GM21723 (cell line): ENCODE data around the gene AAK1.
A peak's percentile ranks its signal among the peaks of the same experiment; 100 is the strongest.

Source experiments
- ATAC-seq: cut with Tn5 transposase; IDR thresholded peaks from one replicate; pipeline ENCODE4 v1.9.1; 2021; ENCODE audit warnings: mild to moderate bottlenecking, moderate library complexity; ENCODE audit not compliant: unreplicated experiment

Gene AAK1

DNA sequence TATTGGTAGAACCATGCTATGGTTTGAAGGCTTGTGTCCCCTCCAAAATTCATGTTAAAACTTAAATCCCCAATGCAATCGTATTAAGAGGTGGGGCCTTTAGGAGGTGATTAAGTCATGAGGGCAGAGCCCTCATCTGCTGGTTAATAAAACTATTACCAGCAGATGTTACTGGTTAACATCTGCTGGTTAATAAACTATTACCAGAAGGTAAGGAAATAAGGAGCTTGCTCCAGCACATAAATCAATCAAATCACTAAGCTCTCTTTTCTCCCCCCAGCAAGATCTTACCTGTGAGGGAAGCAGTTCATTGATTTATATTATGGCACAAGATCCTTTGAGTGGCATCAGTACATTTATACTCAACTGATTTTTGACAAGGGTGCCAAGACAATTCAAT, 96.9 kb downstream of the AAK1 start:
- ATAC-seq = no peak

DNA sequence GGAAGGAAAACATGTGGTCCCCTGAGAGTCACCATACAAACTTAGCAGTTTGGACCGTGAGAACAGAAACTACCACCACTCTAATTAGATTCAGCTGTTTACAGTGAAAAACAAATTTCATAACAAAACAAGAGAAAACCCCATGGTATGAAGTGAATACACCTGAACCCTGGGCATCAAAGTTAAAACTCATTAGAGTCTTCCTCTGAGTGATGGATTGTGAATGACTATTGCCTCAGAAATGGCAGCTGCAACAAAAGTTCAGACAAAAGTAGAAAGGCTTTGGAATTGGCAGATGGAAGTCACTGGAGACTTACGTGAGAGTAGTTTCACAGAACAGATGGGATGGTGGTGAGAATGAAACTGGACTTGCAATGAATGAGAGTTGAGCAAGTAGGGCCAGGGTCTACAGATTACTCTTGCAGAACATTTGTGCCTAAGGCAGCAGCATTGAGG, 98.0 kb downstream of the AAK1 start:
- peak; percentile 49 for ATAC-seq

DNA sequence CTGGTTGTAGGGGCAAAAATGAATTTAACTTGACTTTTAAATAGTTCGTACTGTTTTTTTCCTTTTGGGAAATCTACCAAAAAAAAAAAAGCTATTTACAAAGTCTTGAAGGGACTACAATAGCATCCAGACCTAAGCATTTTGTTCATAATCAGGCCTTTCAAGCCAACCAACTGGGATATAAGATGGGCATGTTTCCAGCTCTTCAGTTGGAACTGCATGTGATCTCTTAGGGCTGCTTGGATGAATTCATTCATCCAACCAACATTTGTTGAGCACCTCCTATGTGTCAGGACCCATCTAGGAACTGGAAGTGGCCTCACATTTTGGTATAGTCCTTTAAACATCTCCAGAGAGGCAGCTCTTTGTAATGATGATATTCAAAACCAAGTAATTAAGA, 98.6 kb downstream of the AAK1 start:
- ATAC-seq = no peak

DNA sequence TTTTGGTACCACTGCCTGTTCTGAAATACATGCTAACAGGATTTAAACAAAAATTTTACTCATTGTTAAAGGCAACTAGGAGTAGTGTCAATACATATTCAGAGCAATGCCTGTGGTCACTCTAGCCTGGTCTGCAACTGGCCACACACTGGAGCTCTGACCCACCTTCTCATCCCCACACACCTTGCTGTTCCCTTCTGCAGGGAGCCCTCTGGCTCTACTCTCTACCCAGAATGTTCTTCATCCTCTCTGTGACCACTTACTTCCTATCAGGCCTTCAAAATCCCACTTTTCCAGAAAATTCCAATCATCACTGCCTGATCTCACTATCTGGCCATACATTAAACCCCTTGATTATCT, 104.0 kb downstream of the AAK1 start:
- no peak for ATAC-seq

DNA sequence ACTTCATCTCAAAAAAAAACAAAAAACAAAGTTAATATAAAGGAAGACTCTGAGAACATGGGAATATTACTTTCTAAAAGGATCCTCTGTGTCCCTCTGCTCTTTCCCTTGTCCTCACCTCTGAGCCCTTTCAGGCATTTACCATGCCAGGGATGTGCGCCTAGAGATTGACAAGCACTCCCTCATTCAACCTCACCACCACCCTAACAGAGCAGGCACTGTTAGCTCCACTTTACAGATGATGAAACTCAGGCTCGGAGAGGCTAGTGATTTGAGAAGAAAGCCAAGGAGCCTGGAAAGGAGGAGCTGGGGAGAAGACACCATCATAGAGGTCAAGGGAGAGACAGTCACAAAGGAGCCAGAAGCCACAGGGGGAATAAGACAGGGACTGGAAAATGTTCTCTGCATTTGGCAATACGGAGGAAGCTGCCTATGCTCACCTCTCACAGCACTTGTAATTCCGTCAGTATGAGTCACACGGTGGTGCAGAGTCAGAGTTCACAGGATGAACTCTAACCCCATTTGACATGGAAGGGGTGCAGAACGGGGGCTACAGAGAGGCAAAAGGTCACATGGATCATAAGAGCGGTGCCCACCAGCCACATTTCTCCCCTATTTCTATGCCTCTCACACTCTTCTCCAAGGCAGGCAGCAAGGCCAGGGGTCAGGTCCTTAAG, 104.5 kb downstream of the AAK1 start:
- no peak for ATAC-seq

DNA sequence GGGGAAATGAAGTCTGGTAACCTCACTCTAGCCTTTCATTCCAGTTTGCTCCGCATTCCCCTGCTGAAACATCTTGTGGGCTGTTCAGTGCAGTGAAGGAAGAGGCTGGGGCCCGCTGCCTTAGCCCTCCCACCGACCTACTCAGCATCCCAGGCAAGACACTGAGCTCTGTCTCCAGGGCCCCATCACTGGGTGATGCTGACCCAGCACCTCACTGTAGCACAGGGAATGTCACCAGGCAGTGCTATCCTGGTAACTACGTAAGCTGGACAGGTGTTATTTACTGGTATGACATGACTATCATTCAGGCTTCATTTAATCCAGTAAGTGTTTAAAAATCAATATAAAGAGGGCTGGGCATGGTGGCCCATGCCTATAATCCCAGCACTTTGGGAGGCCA, 105.3 kb downstream of the AAK1 start:
- ATAC-seq = no peak

DNA sequence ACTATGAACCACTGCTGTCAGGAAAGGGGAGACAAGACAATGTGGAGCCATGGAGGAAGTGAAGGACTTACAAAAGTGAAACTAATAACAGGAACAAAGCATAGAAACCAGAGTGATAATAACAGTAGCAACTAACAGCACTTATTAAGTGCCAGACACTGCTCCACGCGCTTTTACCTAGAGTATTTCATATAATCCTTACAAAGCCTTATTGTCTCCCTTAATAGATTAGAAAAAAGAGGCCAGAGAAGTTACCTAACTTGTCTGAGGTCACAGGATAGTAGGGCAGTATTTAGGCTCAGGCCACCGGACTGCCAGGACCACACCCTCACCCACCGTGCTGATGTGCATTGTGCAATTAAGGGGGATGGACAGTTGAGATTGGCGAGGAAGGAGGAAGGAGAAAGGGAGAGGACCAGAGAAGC, 107.7 kb downstream of the AAK1 start:
- no peak for ATAC-seq

DNA sequence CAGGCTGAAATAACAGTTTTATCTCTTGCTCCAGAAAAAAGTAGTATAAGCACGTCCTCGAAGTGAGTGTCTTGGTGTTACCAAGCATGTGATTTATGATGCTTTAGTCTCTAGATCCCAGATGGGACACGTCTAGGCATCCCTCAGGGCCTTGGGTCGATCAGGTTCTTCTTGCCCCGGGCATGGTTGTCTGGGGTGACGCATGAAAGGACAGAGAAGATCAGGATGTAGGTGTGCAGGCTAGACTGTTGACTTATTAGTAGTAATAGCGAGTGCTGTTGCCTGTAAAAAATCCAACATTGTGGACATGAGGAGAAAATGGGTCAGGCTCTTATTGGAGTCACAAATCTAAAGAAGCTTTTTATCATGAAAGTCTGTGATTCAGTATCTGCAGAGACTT, 112.4 kb downstream of the AAK1 start:
- no peak for ATAC-seq

DNA sequence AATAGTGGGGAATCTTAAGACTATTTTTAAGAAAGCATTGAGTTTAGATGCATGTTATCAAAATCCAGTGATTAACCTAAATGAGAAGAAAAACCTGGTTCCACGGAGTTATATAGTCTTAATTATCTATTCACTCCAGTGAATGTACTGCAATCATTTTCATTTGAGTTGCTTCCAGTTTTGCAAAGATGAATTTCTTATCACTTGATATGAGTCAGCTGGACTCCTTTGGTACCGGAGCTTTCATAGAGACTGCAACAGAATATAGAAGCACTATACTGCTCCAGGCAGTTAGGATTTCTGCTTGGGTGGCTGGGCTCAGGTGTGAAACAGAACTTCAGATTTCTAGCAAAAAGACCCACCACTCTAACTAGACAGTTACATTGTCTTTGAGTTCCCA, 114.1 kb downstream of the AAK1 start:
- ATAC-seq = no peak

DNA sequence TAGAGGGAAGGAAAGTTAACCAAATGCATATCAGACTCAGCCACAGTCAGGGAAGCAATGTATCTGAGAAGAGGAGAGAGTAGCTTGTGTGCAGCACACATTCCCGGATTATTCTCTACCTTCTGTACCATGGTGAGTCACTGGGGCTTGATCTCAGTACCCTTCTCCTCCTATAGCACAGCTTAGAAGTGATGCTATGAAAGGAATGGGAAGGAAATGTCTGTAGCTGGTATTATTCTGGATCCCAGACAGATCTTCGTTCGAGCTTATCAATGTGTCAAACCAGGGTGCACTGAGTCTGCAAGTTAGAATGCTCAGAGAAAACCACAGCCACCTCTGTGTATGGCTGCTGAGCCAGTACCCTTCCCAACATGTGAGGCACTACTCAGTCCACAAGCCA, 118.3 kb downstream of the AAK1 start:
- ATAC-seq = no peak

DNA sequence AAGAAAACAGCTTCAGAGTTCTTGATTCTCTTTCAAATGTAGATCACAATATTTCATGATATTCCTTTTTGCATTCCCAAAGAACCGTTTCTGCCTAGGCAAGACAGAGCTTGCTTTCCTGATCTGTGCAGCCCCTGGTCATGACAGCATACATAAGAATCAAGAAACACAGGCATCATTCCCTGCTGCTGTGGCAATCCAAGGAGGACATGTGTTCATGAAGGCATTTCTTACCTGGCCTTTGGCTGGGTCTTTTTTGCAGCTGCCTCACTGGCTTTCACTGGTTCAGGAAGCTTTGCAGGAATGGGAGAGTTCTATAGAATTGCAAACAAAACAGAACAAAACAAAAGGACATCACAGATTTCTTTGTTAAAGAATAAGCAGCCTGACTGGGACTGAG, 118.7 kb downstream of the AAK1 start:
- no peak for ATAC-seq

DNA sequence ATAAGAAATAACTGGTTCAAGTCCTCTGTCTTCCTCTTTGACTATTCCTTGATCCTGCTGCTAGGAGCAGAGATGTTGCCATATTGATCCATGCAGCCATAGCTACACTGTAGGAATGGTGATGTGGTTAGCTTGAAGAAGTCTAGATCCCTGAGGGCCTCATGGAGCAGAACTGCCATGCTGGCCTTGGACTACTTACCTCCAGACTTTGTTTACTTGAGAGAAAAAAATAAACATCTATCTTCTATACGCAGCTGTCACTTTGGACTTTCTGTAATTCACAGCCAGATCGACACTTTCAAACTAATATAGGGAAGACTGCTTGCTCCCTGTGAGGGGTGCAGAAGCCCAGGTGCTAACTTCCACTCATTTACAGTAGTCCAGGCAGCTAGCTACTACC, 121.8 kb downstream of the AAK1 start:
- ATAC-seq = no peak

DNA sequence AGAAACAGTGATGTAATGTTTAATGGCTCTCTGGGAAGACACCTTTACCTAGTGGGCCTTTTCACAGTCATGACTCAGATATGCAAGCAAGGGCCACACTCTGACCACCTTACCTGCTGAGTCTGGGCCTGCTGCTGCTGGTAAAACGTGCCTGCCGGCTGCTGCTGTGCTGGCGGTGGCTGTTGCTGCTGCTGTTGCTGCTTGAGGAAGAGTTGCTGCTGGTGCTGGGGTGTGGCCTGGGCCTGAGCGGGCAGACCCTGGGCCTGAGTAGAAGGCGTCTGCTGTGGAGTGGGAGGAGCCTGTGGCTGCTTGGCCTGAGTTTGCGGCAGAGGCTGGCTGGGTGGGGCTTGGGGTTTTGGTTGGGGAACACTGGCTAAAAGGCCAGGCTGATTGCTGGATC, 124.7 kb downstream of the AAK1 start:
- no peak for ATAC-seq

DNA sequence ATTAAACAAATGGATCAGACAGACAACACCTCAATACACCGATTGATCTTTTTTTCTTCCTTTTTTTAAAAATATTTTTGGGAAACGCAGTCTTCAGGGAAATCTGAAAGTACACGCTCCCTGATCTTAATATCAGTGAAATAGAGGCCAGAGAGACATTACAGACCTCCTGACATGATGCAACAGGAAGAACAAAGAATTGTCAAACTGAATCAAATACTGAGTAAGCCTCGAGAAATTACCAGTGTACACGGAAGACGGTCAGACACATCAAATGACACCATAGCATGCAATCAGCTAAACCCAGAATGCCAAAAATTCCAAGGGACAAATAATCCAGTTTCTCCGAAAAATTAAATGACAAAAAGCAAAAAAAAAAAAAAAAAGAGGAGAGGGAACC, 126.1 kb downstream of the AAK1 start:
- no peak for ATAC-seq

DNA sequence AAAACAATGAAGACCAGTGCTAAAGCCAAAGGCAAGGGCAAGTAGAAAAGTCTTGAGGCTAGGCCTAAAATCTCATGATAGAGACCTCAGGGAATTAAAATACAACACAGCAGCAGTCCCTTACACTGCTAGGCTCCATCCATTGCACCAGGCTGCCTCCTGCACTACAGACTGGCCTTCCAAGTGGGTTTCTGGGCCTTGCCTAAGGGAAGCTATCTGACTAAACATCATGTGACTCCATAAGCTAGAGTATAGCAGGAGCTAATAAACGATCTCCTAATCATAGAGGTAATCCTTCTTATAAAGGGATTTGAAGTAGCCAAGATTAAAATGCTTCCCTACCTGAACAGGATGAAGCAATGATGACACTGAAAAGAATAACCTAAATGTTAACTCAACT, 128.7 kb downstream of the AAK1 start:
- ATAC-seq = no peak

DNA sequence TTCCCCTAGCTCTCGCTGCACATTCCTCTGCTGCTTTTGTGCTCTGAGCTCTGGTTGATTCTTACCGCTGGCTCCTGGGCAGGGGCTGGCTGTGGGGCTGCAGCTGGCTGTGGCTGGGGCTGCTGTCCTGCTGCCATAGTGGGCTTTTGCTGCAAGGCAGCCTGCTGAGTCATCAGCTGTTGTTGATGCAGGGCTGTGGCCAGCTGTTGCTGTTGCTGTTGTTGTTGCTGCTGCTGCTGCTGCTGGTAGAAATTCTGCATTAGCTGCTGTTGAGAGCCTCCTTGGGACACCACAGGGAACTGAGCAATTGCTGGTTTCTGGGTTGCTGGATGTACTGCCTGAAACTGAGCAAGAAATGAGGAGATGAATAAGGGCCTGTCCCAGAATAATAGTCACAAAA, 129.1 kb downstream of the AAK1 start:
- no peak for ATAC-seq

DNA sequence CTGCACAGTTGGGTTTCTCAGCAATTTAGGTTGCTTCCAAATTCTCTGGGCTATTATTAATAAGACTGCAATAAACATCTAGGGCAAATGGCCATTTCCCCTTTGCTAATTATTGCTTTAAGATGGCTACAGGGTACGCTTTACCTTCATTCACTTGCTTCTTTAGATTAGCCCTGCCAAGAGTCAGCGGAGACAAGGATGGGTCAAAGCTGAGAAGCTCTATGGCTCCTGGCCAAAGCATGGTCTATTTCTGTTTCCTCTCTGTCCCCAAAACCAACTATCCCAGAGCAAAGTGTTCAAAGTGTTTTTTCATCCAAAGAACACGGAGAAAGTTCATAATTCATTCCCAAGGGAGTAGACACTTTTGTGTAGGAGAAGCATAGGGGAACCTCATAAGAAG, 131.1 kb downstream of the AAK1 start:
- no peak for ATAC-seq

DNA sequence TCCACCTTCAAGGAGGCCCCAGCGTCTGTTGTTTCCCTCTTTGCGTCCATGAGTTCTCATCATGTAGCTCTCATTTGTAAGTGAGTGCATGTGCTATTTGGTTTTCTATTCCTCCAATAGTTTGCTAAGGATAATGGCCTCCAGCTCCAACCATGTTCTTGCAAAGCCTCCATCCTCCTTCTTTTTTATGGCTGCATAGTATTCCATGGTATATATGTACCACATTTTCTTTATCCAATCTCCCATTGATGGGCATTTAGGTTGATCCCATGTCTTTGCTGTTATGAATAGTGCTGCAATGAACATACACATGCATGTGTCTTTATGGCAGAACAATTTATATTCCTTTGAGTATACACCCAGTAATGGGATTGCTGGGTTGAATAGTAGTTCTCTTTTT, 133.3 kb downstream of the AAK1 start:
- ATAC-seq = no peak

DNA sequence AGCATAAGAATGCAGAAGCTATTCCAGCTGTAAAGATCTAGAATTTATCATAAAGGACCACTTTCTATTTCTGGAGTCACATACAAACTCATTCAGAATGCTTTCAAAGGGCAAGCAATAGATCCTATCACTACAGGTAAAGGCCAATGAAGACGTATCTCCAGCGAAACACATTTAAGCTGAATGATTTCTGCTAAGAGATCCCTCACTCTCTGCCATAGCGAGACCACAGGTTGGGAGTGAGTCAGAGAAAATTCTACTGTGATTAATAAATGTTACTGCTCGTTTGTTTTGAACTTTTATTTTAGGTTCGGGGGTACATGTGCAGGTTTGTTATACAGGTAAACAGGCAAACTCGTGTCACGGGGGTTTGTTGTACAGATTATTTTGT, 133.8 kb downstream of the AAK1 start:
- no peak for ATAC-seq

DNA sequence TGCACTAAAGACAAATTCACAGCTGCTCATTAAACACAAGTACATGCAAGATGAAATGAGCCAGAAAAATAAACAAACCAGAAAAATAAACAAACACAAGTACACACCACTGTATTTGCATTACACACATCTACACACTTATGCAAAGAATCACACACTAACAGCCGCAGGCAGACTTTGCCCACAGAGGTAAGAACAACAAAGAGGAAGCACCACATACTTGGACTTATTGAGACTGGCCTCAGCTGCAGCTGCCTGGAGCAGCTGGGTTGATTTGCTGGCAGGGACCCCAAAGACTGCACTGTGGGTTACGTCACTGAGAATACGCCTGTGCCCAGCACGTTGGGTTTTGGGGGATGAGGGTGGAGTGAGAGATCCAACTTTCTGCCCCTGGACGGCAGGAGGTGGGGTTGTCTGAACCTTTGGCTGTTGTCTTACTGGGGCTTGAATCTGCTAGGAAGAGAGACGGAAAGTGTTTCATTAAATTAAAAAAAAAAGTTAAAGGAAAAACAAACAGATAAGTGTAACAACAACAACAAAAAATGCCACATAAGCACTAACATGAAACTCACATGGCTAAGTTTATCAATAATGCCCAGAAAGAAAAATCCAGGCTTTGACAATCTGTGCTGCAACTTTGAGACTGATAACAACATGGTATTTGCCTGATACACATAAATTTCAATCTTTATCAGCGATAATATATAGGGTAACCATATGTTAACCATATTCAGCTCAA, 134.4 kb downstream of the AAK1 start:
- no peak for ATAC-seq

DNA sequence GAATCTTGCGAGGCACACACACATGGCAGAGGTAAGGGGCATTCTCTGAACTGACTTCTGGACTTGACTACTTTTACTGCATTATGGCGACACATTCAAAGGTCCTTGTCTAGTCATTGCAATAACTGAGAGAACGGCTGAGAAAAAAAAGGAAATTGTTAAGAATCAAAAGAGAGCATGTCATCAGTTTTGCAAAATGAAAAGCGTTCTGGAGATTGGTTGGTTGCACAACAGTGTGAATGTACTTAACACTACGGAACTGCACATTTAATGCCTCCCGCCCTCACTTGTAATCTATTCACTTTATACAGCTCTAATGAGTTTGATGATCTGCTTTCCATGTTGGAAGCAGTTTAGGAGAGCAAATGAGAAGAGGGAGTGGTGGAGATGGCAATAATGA, 137.8 kb downstream of the AAK1 start:
- no peak for ATAC-seq

DNA sequence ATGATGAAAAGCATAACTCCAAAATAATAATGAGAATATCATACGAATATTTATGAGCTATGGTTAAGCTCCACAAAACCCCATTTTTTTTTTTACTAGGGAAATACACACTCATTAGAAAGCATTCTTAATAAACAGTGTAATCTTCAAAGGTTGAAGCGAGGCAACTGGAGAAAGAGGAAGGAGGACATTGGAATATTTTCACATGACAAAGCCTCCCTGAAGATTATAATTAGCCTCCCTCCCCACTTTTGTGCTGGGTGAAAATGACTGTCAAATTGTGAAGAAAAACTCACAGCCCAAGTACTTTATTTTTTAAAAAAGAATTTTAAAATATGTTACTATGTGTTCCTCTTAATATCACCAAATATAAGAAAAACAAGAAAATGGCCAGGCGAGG, 142.2 kb downstream of the AAK1 start:
- no peak for ATAC-seq

DNA sequence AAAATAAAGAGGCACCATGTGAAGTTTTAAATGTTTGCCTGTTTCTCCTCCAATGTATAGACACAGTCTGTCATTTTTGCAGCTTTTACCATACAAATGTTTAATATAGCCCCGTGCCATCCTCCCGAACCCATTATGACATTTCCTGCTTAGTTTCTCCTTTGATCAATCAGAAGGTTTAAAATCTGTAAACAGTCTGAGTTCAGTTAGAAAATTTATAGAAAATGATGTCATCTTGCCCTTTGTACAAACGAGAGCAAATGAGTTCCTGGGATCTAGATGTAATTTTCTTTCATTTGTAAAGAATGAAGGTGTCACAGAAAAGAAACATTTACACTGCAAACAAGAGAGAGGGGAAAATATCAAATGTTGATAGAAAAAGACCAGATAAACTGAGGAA, 143.6 kb downstream of the AAK1 start:
- no peak for ATAC-seq
